Endothelial cell of umbilical vein (primary cell): ENCODE results near the gene COL4A2. TPM values are rescaled to one million over a fixed set of nuclear protein-coding genes. Genes with fewer than 3 reads are reported as not detected.

Experiments
- BruUV-seq: library from RNA; stranded (reverse); fragments of 400-500 nt; replicated peaks from 2 replicates; lab custom pipeline; 2021; lab: Mats Ljungman, UMichigan
- CTCF ChIA-PET: fragments of 300-600, 350-600 bp; sonication (Branson Sonifier 250); formaldehyde crosslinking; loops from one replicate; lab custom pipeline; 2021; ENCODE audit warnings: antibody characterized with exemption, inconsistent platforms; lab: Charles Lee
- POLR2A ChIA-PET: fragments of 300-600, 350-600 bp; sonication (Branson Sonifier 250); formaldehyde crosslinking; loops from one replicate; lab custom pipeline; 2021; ENCODE audit warnings: antibody characterized with exemption, inconsistent platforms; lab: Charles Lee
- DNase-seq: peaks from one replicate; pipeline ENCODE4 v3.0.0-alpha.2; 2011; ENCODE audit warnings: low read depth, low spot score
- FAIRE-seq: peaks from 2 replicates; lab custom pipeline; 2011; peaks lifted over from hg19 to GRCh38; lab: Jason Lieb, UNC
- H2AFZ ChIP-seq: 2 replicates; pipeline ENCODE4 v1.6.0; 2012; ENCODE audit warnings: low read depth, low read length, control low read depth, inconsistent platforms
- H3K27ac ChIP-seq: 2 replicates; pipeline ENCODE4 v1.5.1; 2011; ENCODE audit warnings: low read depth, mild to moderate bottlenecking, control low read depth, low read length, moderate library complexity; ENCODE audit not compliant: insufficient read depth
- H3K27me3 ChIP-seq, 2 experiments: 2 replicates each; pipeline versions ENCODE4 v1.6.0 to v1.6.1; 2011; ENCODE audit warnings: low read length in 2 of 2, mixed read lengths in 1 of 2; ENCODE audit not compliant: control insufficient read depth in 2 of 2, insufficient read depth in 2 of 2
- H3K36me3 ChIP-seq, 2 experiments: 2 replicates in 1 of 2; 3 replicates in 1 of 2; pipeline ENCODE4 v1.5.1; 2011; ENCODE audit warnings: low read length in 2 of 2, mild to moderate bottlenecking in 1 of 2, moderate library complexity in 1 of 2; ENCODE audit not compliant: control insufficient read depth in 2 of 2, insufficient read depth in 2 of 2; ENCODE audit errors: extremely low read depth in 1 of 2
- H3K4me1 ChIP-seq: 3 replicates; pipeline ENCODE4 v1.5.1; 2011; ENCODE audit warnings: mild to moderate bottlenecking, low read length; ENCODE audit not compliant: control insufficient read depth, insufficient read depth; ENCODE audit errors: extremely low read depth
- H3K4me2 ChIP-seq: 2 replicates; pipeline ENCODE4 v1.6.1; 2011; ENCODE audit warnings: low read length, control low read depth, mixed read lengths; ENCODE audit not compliant: insufficient read depth
- H3K4me3 ChIP-seq, 3 experiments: fragments of 200-600 bp in 1 of 3; sonication (generic), shearing (Covaris generic) in 1 of 3; replicated peaks in 1 of 3; 2 replicates each; pipeline ENCODE4 v1.5.1; 2011 to 2016; ENCODE audit warnings: control low read depth in 3 of 3, low read length in 3 of 3, mild to moderate bottlenecking in 2 of 3, inconsistent platforms in 1 of 3, low read depth in 1 of 3, moderate library complexity in 1 of 3; ENCODE audit not compliant: insufficient read depth in 1 of 3
- H3K79me2 ChIP-seq: 2 replicates; pipeline ENCODE4 v1.6.0; 2012; ENCODE audit warnings: low read length, inconsistent platforms; ENCODE audit not compliant: control insufficient read depth, insufficient read depth
- H3K9ac ChIP-seq: replicated peaks from 2 replicates; pipeline ENCODE3; 2011; ENCODE audit warnings: low read length, control low read depth; ENCODE audit not compliant: insufficient read depth; ENCODE audit errors: extremely low read depth
- H3K9me1 ChIP-seq: replicated peaks from 3 replicates; pipeline ENCODE4 v1.6.0; 2011; ENCODE audit warnings: mild to moderate bottlenecking, low read length; ENCODE audit not compliant: control insufficient read depth, insufficient read depth; ENCODE audit errors: extremely low read depth
- H3K9me3 ChIP-seq: replicated peaks from 2 replicates; pipeline ENCODE4 v1.5.1; 2012; ENCODE audit warnings: low read length, inconsistent platforms; ENCODE audit not compliant: control insufficient read depth, insufficient read depth
- H4K20me1 ChIP-seq: replicated peaks from 2 replicates; pipeline ENCODE3; 2011; ENCODE audit warnings: mild to moderate bottlenecking, low read length; ENCODE audit not compliant: control insufficient read depth, insufficient read depth; ENCODE audit errors: extremely low read depth
- CTCF ChIP-seq, 2 donors: IDR thresholded peaks; 1 replicate in 1 of 2; 2 replicates in 1 of 2; pipeline ENCODE4 v1.5.1; 2011; ENCODE audit warnings: low read length in 2 of 2, mild to moderate bottlenecking in 2 of 2, moderate library complexity in 2 of 2, control low read depth in 1 of 2, inconsistent platforms in 1 of 2, low read depth in 1 of 2; ENCODE audit not compliant: insufficient read depth in 1 of 2; ENCODE audit errors: extremely low read depth in 1 of 2
- EZH2 ChIP-seq: IDR thresholded peaks from 2 replicates; pipeline ENCODE4 v1.6.1; 2012; ENCODE audit warnings: borderline replicate concordance, low read depth, mild to moderate bottlenecking, moderate library complexity, low read length, inconsistent platforms; ENCODE audit not compliant: severe bottlenecking
- FOS ChIP-seq: IDR thresholded peaks from 2 replicates; pipeline ENCODE4 v1.6.1; 2011; ENCODE audit warnings: mild to moderate bottlenecking, low read length, moderate library complexity, borderline replicate concordance; ENCODE audit not compliant: insufficient read depth
- GATA2 ChIP-seq: IDR thresholded peaks from 2 replicates; pipeline ENCODE4 v1.7.0; 2011; ENCODE audit warnings: low read depth, mild to moderate bottlenecking, moderate library complexity, mixed read lengths, low read length; ENCODE audit not compliant: insufficient read length, insufficient read depth
- JUN ChIP-seq: IDR thresholded peaks from 2 replicates; pipeline ENCODE4 v1.6.1; 2011; ENCODE audit warnings: borderline replicate concordance, low read depth; ENCODE audit not compliant: insufficient read length, insufficient read depth
- MAX ChIP-seq: IDR thresholded peaks from 2 replicates; pipeline ENCODE4 v1.6.1; 2011; ENCODE audit not compliant: insufficient read depth, insufficient read length
- MYC ChIP-seq: IDR thresholded peaks from one replicate; pipeline ENCODE4 v1.6.1; 2011; ENCODE audit warnings: mild to moderate bottlenecking, low read depth, low read length
- POLR2A ChIP-seq: IDR thresholded peaks from 2 replicates; pipeline ENCODE4 v1.6.1; 2012; ENCODE audit warnings: low read depth, mild to moderate bottlenecking, control low read depth, low read length
- POLR2AphosphoS5 ChIP-seq: IDR thresholded peaks from 2 replicates; pipeline ENCODE4 v1.6.1; 2012; ENCODE audit warnings: low read depth, mild to moderate bottlenecking, control low read depth, low read length, moderate library complexity; ENCODE audit not compliant: insufficient read depth
- dilution Hi-C: fragments of 300-500 bp; cut with MboI; formaldehyde crosslinking; loops from one replicate; pipeline ENCODE4 v1.15.0; 2019; ENCODE audit warnings: low sequenced_read_pairs; ENCODE audit not compliant: extremely low pct_ligation_motif_present
- intact Hi-C: fragments of 100-400 bp; cut with micrococcal nuclease; formaldehyde crosslinking; loops from one replicate; pipeline ENCODE4 v1.10.0; 2022
- polyA plus RNA-seq, 4 experiments: library from polyadenylated mRNA; depleted of rRNA in 3 of 4; stranded (reverse) in 3 of 4; unstranded in 1 of 4; fragments of >200 nt; gene quantifications; 2 replicates each; pipeline versions ENCODE4 v1.2.1 to v1.2.3, GENCODE V29; 2011 to 2012; ENCODE audit warnings: missing spikeins in 1 of 4
- total RNA-seq: library from RNA; stranded (reverse); gene quantifications from 2 replicates; pipeline ENCODE4 v1.2.3, GENCODE V29; 2021

The COL4A2 gene
- total and polyA plus RNA-seq, 2 donors (not counting 3 experiments of a cell fraction or from before 2014, with no cell fraction given): 792 to 940 TPM

DNA sequence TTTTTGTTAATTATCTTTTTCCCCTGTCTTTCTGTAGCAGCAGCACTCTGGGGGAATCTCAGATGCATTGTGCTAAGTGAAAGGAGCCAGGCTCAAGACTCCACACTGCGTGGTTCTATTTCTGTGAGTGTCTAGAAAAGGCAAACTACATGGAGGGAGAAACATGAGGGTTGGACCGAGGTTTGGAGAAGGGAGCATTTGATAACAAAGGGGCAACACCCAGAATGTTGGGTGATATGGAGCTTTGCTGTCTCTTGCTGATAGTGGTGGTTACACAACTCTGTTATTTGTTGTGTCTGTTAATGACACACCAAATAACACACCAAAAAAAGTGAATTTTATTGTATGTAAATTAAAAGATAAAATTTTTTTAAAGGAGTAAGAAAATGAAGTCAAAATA lies 107.8 kb downstream of the COL4A2 start:
- H3K27me3 ChIP-seq: no peaks in the 10 kb centered on the region
- no peaks in the 10 kb centered on the region for H4K20me1 ChIP-seq
- intact Hi-C loops: no loop called here
- no peak overlapping the region for H3K9ac ChIP-seq
- H2AFZ ChIP-seq: no peak overlapping the region
- no peak for DNase-seq
- POLR2A ChIA-PET: no interaction called here
- H3K9me3 ChIP-seq: no peaks in the 10 kb centered on the region
- no peak for FAIRE-seq
- TF ChIP-seq MAX (no peak), POLR2AphosphoS5 (no peak), JUN (no peak), FOS (no peak), MYC (no peak), POLR2A (no peak), GATA2 (no peak), CTCF (IDR thresholded peaks at IDR 0.05; ENCODE audit: extremely low read depth in 1 of 2, insufficient read depth in 1 of 2, low read depth in 1 of 2, low read length in 2 of 2) (no peak), EZH2 (no peak)
- no peaks in the 10 kb centered on the region for H3K9me1 ChIP-seq
- peaks cover 3 to 4% of the 10 kb centered on the region in 2 experiments for H3K36me3 ChIP-seq
- H3K4me2 ChIP-seq: no peak overlapping the region
- dilution Hi-C loops: no loop called here
- no peak overlapping the region for H3K27ac ChIP-seq
- H3K4me3 ChIP-seq: no peak overlapping the region
- BruUV-seq: no TSS peak
- peaks cover 52% of the 10 kb centered on the region for H3K4me1 ChIP-seq
- CTCF ChIA-PET: no interaction called here
- peaks cover 3% of the 10 kb centered on the region for H3K79me2 ChIP-seq
